GM12878 (cell line): ENCODE measurements around the gene ARID5B. TPM values are rescaled to one million over a fixed set of nuclear protein-coding genes. Genes with fewer than 3 reads are reported as not detected.

Source experiments
- ATAC-seq: fragments of 200-7000 bp; cut with Tn5 transposase; 3 replicates; pipeline ENCODE4 v1.9.1; 2020; ENCODE audit warnings: mild to moderate bottlenecking, moderate library complexity
- BruUV-seq: library from RNA; stranded (reverse); fragments of 400-500 nt; replicated peaks from 2 replicates; lab custom pipeline; 2021; lab: Mats Ljungman, UMichigan
- CTCF ChIA-PET: fragments of 300-600 bp; sonication (Branson Sonifier 250); formaldehyde crosslinking; extraction: SDS; loops from one replicate; lab custom pipeline; 2021; ENCODE audit warnings: inconsistent platforms; lab: Yijun Ruan, JAX
- POLR2A ChIA-PET: fragments of 350-600 bp; formaldehyde crosslinking; extraction: SDS; loops from one replicate; lab custom pipeline; 2021; ENCODE audit warnings: inconsistent platforms; lab: Charles Lee
- RAD21 ChIA-PET: fragments of 300-600 bp; sonication (Branson Sonifier 250); formaldehyde crosslinking; loops from one replicate; lab custom pipeline; 2023; ENCODE audit warnings: antibody characterized with exemption; ENCODE audit not compliant: unreplicated experiment; lab: Charles Lee
- SMC1A ChIA-PET: fragments of 300-600 bp; sonication (Branson Sonifier 250); formaldehyde crosslinking; loops from one replicate; lab custom pipeline; 2023; ENCODE audit not compliant: unreplicated experiment, uncharacterized antibody; lab: Charles Lee
- DNase-seq: peaks from one replicate; pipeline ENCODE4 v3.0.0-alpha.2; 2011; ENCODE audit warnings: low read depth, low spot score
- FAIRE-seq: peaks from 3 replicates; lab custom pipeline; 2011; peaks lifted over from hg19 to GRCh38; lab: Jason Lieb, UNC
- H2AFZ ChIP-seq: 2 replicates; pipeline ENCODE4 v1.6.0; 2011; ENCODE audit warnings: low read depth, low read length, control low read depth; ENCODE audit not compliant: control insufficient read depth
- H3K27ac ChIP-seq: 2 replicates; pipeline ENCODE4 v1.5.1; 2011; ENCODE audit warnings: control low read depth; ENCODE audit not compliant: control insufficient read depth, insufficient read depth
- H3K27me3 ChIP-seq, 2 experiments: replicated peaks in 1 of 2; 2 replicates each; pipeline versions ENCODE4 v1.6.0 to v1.6.1; 2011; ENCODE audit warnings: low read length in 1 of 2; ENCODE audit not compliant: control insufficient read depth in 2 of 2, insufficient read depth in 2 of 2
- H3K36me3 ChIP-seq, 2 experiments: 2 replicates each; pipeline ENCODE4 v1.5.1; 2011; ENCODE audit warnings: low read length in 1 of 2; ENCODE audit not compliant: control insufficient read depth in 2 of 2, insufficient read depth in 2 of 2
- H3K4me1 ChIP-seq: 2 replicates; pipeline ENCODE4 v1.6.1; 2011; ENCODE audit warnings: mild to moderate bottlenecking, low read length, moderate library complexity, mixed read lengths; ENCODE audit not compliant: control insufficient read depth, insufficient read depth
- H3K4me2 ChIP-seq: 2 replicates; pipeline ENCODE4 v1.6.0; 2011; ENCODE audit warnings: control low read depth; ENCODE audit not compliant: control insufficient read depth, insufficient read depth
- H3K4me3 ChIP-seq: fragments of 200-600 bp; sonication (generic); 2 replicates; pipeline ENCODE4 v1.5.1; 2016
- H3K79me2 ChIP-seq: 2 replicates; pipeline ENCODE4 v1.6.0; 2011; ENCODE audit warnings: low read length; ENCODE audit not compliant: control insufficient read depth, insufficient read depth
- H3K9ac ChIP-seq: 2 replicates; pipeline ENCODE4 v1.8.0; 2011; ENCODE audit warnings: low read length, control low read depth, mixed read lengths; ENCODE audit not compliant: control insufficient read depth, insufficient read depth
- H3K9me3 ChIP-seq: replicated peaks from 3 replicates; pipeline ENCODE4 v1.5.1; 2011; ENCODE audit warnings: mild to moderate bottlenecking, low read length; ENCODE audit not compliant: control insufficient read depth, insufficient read depth
- H4K20me1 ChIP-seq: 2 replicates; pipeline ENCODE4 v1.6.0; 2011; ENCODE audit not compliant: control insufficient read depth, insufficient read depth
- ATF2 ChIP-seq: IDR thresholded peaks from 2 replicates; pipeline ENCODE4 v1.6.1; 2012; ENCODE audit warnings: low read length, inconsistent platforms
- CBFB ChIP-seq: IDR thresholded peaks from 2 replicates; pipeline ENCODE4 v1.6.1; 2016; ENCODE audit warnings: antibody characterized with exemption, low read depth
- CHD4 ChIP-seq: fragments of 200-600 bp; sonication (generic); IDR thresholded peaks from 2 replicates; pipeline ENCODE4 v1.6.1; 2016; ENCODE audit warnings: mild to moderate bottlenecking
- FOS ChIP-seq: IDR thresholded peaks from 3 replicates; pipeline ENCODE4 v1.6.1; 2011; ENCODE audit warnings: borderline replicate concordance; ENCODE audit not compliant: insufficient read length; ENCODE audit errors: extremely low read depth
- GATAD2B ChIP-seq: fragments of 450-650 bp; conservative IDR thresholded peaks from 2 replicates; pipeline ENCODE4 v1.6.1; 2017; ENCODE audit warnings: low read depth, mild to moderate bottlenecking, moderate library complexity
- HDGF ChIP-seq: fragments of 450-650 bp; IDR thresholded peaks from 2 replicates; pipeline ENCODE4 v1.6.1; 2016; ENCODE audit warnings: antibody characterized with exemption
- IKZF2 ChIP-seq, 2 experiments: fragments of 450-650 bp; IDR thresholded peaks; 2 replicates each; pipeline ENCODE4 v1.6.1; 2017; ENCODE audit warnings: mild to moderate bottlenecking in 2 of 2, moderate library complexity in 2 of 2
- NKRF ChIP-seq: fragments of 450-650 bp; conservative IDR thresholded peaks from 2 replicates; pipeline ENCODE4 v1.6.1; 2017; ENCODE audit warnings: mild to moderate bottlenecking, moderate library complexity
- SIN3A ChIP-seq: IDR thresholded peaks from 2 replicates; pipeline ENCODE4 v1.6.1; 2012; ENCODE audit warnings: low read depth, low read length, improper control_type of control experiment
- SMAD5 ChIP-seq: IDR thresholded peaks from 2 replicates; pipeline ENCODE4 v1.6.1; 2016; ENCODE audit warnings: antibody characterized with exemption, low read depth
- TCF3 ChIP-seq: IDR thresholded peaks from 2 replicates; pipeline ENCODE4 v1.6.1; 2012; ENCODE audit warnings: low read depth, mild to moderate bottlenecking, low read length, borderline replicate concordance; ENCODE audit not compliant: insufficient read depth
- YY1 ChIP-seq: IDR thresholded peaks from 2 replicates; pipeline ENCODE4 v1.6.1; 2011; ENCODE audit warnings: low read depth, mild to moderate bottlenecking, low read length
- ZNF217 ChIP-seq: fragments of 450-650 bp; IDR thresholded peaks from 2 replicates; pipeline ENCODE4 v1.6.1; 2017; ENCODE audit warnings: antibody characterized with exemption, mild to moderate bottlenecking
- WGBS: methylation state at CpG from one replicate; pipeline ENCODE4 v1.1.6; 2016; ENCODE audit warnings: low lambda C conversion rate; ENCODE audit not compliant: insufficient replicate concordance, insufficient coverage; ENCODE audit errors: missing lambda C conversion rate; 5-methylcytosine and 5-hydroxymethylcytosine counted together
- in situ Hi-C: fragments of 300-500 bp; cut with MboI; formaldehyde crosslinking; loops from 9 replicates; pipeline ENCODE4 v1.14.3; 2018; ENCODE audit warnings: mixed read lengths
- intact Hi-C: fragments of 100-400 bp; cut with micrococcal nuclease; formaldehyde crosslinking; loops from one replicate; pipeline ENCODE4 v1.14.2; 2022; ENCODE audit not compliant: unreplicated experiment
- polyA plus RNA-seq, 11 experiments: library from polyadenylated mRNA; depleted of rRNA in 4 of 11; unstranded in 6 of 11; stranded (reverse) in 5 of 11; fragments of >200 nt; fragmentation: Nextera tagmentation in 4 of 11; fragmentation: Illumina TruSeq in 1 of 11; extraction: Ambion mirVana in 4 of 11; extraction: Trizol in 1 of 11; gene quantifications; 1 replicate in 1 of 11; 2 replicates in 10 of 11; pipeline versions ENCODE4 v1.2.1 to v1.2.3, GENCODE V29; 2011 to 2016; ENCODE audit warnings: inconsistent platforms in 2 of 11, missing spikeins in 2 of 11, low read depth in 1 of 11
- total RNA-seq, 4 experiments: library from RNA; depleted of rRNA in 3 of 4; stranded (reverse); fragments of >200 nt in 3 of 4; fragmentation: Illumina TruSeq in 1 of 4; extraction: Trizol in 1 of 4; gene quantifications; 2 replicates each; pipeline versions ENCODE4 v1.2.1 to v1.2.3, GENCODE V29; 2013 to 2021
- TF ChIP-seq, protein P1 (sequence below): fragments of 450-650 bp; formaldehyde crosslinking; IDR thresholded peaks from 2 replicates; pipeline ENCODE4 v1.4.0; 2020; ENCODE audit warnings: mild to moderate bottlenecking, moderate library complexity
- TF ChIP-seq, protein P2 (sequence below): fragments of 450-650 bp; IDR thresholded peaks from 2 replicates; pipeline ENCODE4 v1.6.1; 2017; ENCODE audit warnings: antibody characterized with exemption, mild to moderate bottlenecking, moderate library complexity

Gene ARID5B
- total and polyA plus RNA-seq, 10 of the 15 experiments (the other 5 are each of a cell fraction or from before 2014, with no cell fraction given) = 2.7 to 8.5 (median 6.1) TPM

GRCh38 chr10:62040881-62041280 is 139.4 kb downstream of the ARID5B start:
- no peak overlapping the region for H3K4me3 ChIP-seq
- H2AFZ ChIP-seq = no peak overlapping the region
- no peaks in the 10 kb centered on the region; the same call in 1 of the 3 replicates for H3K9me3 ChIP-seq
- no peak for TF ChIP-seq SIN3A
- no peak for TF ChIP-seq TCF3
- TF ChIP-seq, protein P1, sequence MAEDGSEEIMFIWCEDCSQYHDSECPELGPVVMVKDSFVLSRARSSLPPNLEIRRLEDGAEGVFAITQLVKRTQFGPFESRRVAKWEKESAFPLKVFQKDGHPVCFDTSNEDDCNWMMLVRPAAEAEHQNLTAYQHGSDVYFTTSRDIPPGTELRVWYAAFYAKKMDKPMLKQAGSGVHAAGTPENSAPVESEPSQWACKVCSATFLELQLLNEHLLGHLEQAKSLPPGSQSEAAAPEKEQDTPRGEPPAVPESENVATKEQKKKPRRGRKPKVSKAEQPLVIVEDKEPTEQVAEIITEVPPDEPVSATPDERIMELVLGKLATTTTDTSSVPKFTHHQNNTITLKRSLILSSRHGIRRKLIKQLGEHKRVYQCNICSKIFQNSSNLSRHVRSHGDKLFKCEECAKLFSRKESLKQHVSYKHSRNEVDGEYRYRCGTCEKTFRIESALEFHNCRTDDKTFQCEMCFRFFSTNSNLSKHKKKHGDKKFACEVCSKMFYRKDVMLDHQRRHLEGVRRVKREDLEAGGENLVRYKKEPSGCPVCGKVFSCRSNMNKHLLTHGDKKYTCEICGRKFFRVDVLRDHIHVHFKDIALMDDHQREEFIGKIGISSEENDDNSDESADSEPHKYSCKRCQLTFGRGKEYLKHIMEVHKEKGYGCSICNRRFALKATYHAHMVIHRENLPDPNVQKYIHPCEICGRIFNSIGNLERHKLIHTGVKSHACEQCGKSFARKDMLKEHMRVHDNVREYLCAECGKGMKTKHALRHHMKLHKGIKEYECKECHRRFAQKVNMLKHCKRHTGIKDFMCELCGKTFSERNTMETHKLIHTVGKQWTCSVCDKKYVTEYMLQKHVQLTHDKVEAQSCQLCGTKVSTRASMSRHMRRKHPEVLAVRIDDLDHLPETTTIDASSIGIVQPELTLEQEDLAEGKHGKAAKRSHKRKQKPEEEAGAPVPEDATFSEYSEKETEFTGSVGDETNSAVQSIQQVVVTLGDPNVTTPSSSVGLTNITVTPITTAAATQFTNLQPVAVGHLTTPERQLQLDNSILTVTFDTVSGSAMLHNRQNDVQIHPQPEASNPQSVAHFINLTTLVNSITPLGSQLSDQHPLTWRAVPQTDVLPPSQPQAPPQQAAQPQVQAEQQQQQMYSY (CRISPR knock-in tag) = no peak
- TF ChIP-seq HDGF = no peak
- no peak for TF ChIP-seq GATAD2B
- no peak for TF ChIP-seq YY1
- TF ChIP-seq ZNF217 = no peak
- TF ChIP-seq, protein P2, sequence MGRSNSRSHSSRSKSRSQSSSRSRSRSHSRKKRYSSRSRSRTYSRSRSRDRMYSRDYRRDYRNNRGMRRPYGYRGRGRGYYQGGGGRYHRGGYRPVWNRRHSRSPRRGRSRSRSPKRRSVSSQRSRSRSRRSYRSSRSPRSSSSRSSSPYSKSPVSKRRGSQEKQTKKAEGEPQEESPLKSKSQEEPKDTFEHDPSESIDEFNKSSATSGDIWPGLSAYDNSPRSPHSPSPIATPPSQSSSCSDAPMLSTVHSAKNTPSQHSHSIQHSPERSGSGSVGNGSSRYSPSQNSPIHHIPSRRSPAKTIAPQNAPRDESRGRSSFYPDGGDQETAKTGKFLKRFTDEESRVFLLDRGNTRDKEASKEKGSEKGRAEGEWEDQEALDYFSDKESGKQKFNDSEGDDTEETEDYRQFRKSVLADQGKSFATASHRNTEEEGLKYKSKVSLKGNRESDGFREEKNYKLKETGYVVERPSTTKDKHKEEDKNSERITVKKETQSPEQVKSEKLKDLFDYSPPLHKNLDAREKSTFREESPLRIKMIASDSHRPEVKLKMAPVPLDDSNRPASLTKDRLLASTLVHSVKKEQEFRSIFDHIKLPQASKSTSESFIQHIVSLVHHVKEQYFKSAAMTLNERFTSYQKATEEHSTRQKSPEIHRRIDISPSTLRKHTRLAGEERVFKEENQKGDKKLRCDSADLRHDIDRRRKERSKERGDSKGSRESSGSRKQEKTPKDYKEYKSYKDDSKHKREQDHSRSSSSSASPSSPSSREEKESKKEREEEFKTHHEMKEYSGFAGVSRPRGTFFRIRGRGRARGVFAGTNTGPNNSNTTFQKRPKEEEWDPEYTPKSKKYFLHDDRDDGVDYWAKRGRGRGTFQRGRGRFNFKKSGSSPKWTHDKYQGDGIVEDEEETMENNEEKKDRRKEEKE = no peak
- no peak for TF ChIP-seq ATF2
- no peak for TF ChIP-seq CHD4
- no peak for TF ChIP-seq FOS
- no peak for TF ChIP-seq IKZF2 (IDR thresholded peaks at IDR 0.05)
- TF ChIP-seq CBFB = no peak
- TF ChIP-seq NKRF = no peak
- no peak for TF ChIP-seq SMAD5
- peaks cover 63% of the 10 kb centered on the region for H3K4me1 ChIP-seq
- H4K20me1 ChIP-seq = no peaks in the 10 kb centered on the region
- intact Hi-C loops = no loop called here
- H3K27ac ChIP-seq = peak overlapping the region; percentile 33; the same call in 1 of the 2 replicates
- ATAC-seq (no peak), DNase-seq (no peak), FAIRE-seq (no peak)
- ChIA-PET POLR2A (no interaction called here), SMC1A (interaction anchor here (0.7 to 7.8 kb wide), 6 partner anchors 9 to 206 kb away, joined by 3 to 195 read pairs (median 4); no protein-coding TSS in a partner anchor), CTCF (interaction anchor here (0.9 to 10.6 kb wide), 6 partner anchors 9 to 206 kb away, joined by 3 to 278 read pairs (median 6); no protein-coding TSS in a partner anchor), RAD21 (interaction anchor here (1.1 to 5.8 kb wide), 4 partner anchors 9 to 203 kb away, joined by 4 to 116 read pairs (median 16); no protein-coding TSS in a partner anchor)
- no peak overlapping the region for H3K9ac ChIP-seq
- no peaks in the 10 kb centered on the region for H3K36me3 ChIP-seq
- WGBS = 16% methylated on average over 4 of the region's 4 CpGs
- peaks cover 37% of the 10 kb centered on the region for H3K79me2 ChIP-seq
- in situ Hi-C loops = no loop called here
- no peaks in the 10 kb centered on the region for H3K27me3 ChIP-seq
- no TSS peak for BruUV-seq
- no peak overlapping the region for H3K4me2 ChIP-seq
